GM13977 (cell line): ENCODE data around the gene SLC26A3.

Source experiments
- DNase-seq: peaks from one replicate; pipeline ENCODE4 v3.0.0; 2012; ENCODE audit warnings: low spot score
- CTCF ChIP-seq: IDR thresholded peaks from 2 replicates; pipeline ENCODE4 v1.5.1; 2012; ENCODE audit warnings: mild to moderate bottlenecking, control low read depth; ENCODE audit not compliant: insufficient read depth; ENCODE audit errors: extremely low read depth, missing control alignments
- in situ Hi-C: fragments of 300-500 bp; cut with MboI; formaldehyde crosslinking; loops from one replicate; pipeline ENCODE4 v1.12.0; 2022; ENCODE audit warnings: low sequenced_read_pairs, low pct_unique_long_range_greater_than_20kb, mixed read lengths, inconsistent platforms; ENCODE audit not compliant: unreplicated experiment

SLC26A3 gene

GRCh38 chr7:107773027-107773426 is 30.0 kb downstream of the SLC26A3 start:
- in situ Hi-C loops: no loop called here

GRCh38 chr7:107768263-107768662 is 34.8 kb downstream of the SLC26A3 start:
- no peak for TF ChIP-seq CTCF
- in situ Hi-C loops: no loop called here
- no peak for DNase-seq

More at GRCh38 chr7:107773027-107773426, 30.0 kb downstream of the SLC26A3 start:
- TF ChIP-seq CTCF: no peak
- DNase-seq: no peak

- TF ChIP-seq CTCF: no peak
- no peak for DNase-seq
- in situ Hi-C loops: no loop called here
These were observed 35.6 kb downstream of the SLC26A3 start for GRCh38 chr7:107767391-107767790.

- TF ChIP-seq CTCF: no peak
- in situ Hi-C loops: no loop called here
- no peak for DNase-seq
These were observed 44.4 kb downstream of the SLC26A3 start for GRCh38 chr7:107758667-107759066.

GRCh38 chr7:107754642-107755041 is 48.4 kb downstream of the SLC26A3 start:
- no peak for DNase-seq
- in situ Hi-C loops: no loop called here
- no peak for TF ChIP-seq CTCF

GRCh38 chr7:107751113-107751512 is 51.9 kb downstream of the SLC26A3 start:
- no peak for DNase-seq
- no peak for TF ChIP-seq CTCF
- in situ Hi-C loops: no loop called here

GRCh38 chr7:107746006-107746405 is 57.0 kb downstream of the SLC26A3 start:
- no peak for TF ChIP-seq CTCF
- in situ Hi-C loops: loop anchor here (25.0 kb wide), 1 partner anchor 559 kb away; no protein-coding TSS in a partner anchor
- DNase-seq: no peak
